MM.1S (cell line): Measurements from ENCODE around the gene RERE.
A peak's percentile ranks its signal among the peaks of the same experiment; 100 is the strongest.

Experiments
- DNase-seq: peaks from one replicate; pipeline ENCODE4 v3.0.0-alpha.2; 2015
- H2AFZ ChIP-seq: fragments of 300-600 bp; sonication (generic); 2 replicates; pipeline ENCODE4 v1.6.0; 2016; ENCODE audit warnings: antibody characterized with exemption, low read length
- H3F3A ChIP-seq: fragments of 300-600 bp; sonication (generic); 2 replicates; pipeline ENCODE4 v1.6.1; 2016; ENCODE audit warnings: mild to moderate bottlenecking, antibody characterized with exemption, low read length, moderate library complexity, mixed read lengths; ENCODE audit not compliant: insufficient read depth
- H3K27ac ChIP-seq: fragments of 300-600 bp; sonication (generic); 2 replicates; pipeline ENCODE4 v1.5.1; 2016; ENCODE audit warnings: mild to moderate bottlenecking, low read length
- H3K27me3 ChIP-seq: fragments of 300-600 bp; sonication (generic); replicated peaks from 2 replicates; pipeline ENCODE4 v1.6.0; 2016; ENCODE audit warnings: low read length; ENCODE audit not compliant: insufficient read depth
- H3K36me3 ChIP-seq: fragments of 300-600 bp; sonication (generic); replicated peaks from 2 replicates; pipeline ENCODE4 v1.6.1; 2016; ENCODE audit warnings: mild to moderate bottlenecking, low read length, mixed read lengths; ENCODE audit not compliant: insufficient read depth
- H3K4me1 ChIP-seq: fragments of 300-600 bp; sonication (generic); 2 replicates; pipeline ENCODE4 v1.6.1; 2016; ENCODE audit warnings: low read length, mixed read lengths
- H3K4me2 ChIP-seq: fragments of 300-600 bp; sonication (generic); 2 replicates; pipeline ENCODE4 v1.6.0; 2016; ENCODE audit warnings: low read depth, low read length
- H3K4me3 ChIP-seq: fragments of 300-600 bp; sonication (generic); 2 replicates; pipeline ENCODE4 v1.5.1; 2016; ENCODE audit warnings: low read length, mixed read lengths
- H3K79me2 ChIP-seq: fragments of 300-600 bp; sonication (generic); 2 replicates; pipeline ENCODE4 v1.6.1; 2016; ENCODE audit warnings: mixed run types, low read length, mixed read lengths
- H3K9ac ChIP-seq: fragments of 300-600 bp; sonication (generic); 2 replicates; pipeline ENCODE4 v1.6.1; 2016; ENCODE audit warnings: low read length, mixed read lengths
- H3K9me2 ChIP-seq: fragments of 300-600 bp; sonication (generic); replicated peaks from 2 replicates; pipeline ENCODE4 v1.6.1; 2016; ENCODE audit warnings: mild to moderate bottlenecking, low read length, mixed read lengths; ENCODE audit not compliant: insufficient read depth
- H3K9me3 ChIP-seq: fragments of 300-600 bp; sonication (generic); replicated peaks from 2 replicates; pipeline ENCODE4 v1.6.1; 2016; ENCODE audit warnings: mild to moderate bottlenecking, low read length, mixed read lengths; ENCODE audit not compliant: insufficient read depth
- H4K20me1 ChIP-seq: fragments of 300-600 bp; sonication (generic); 2 replicates; pipeline ENCODE4 v1.6.1; 2016; ENCODE audit warnings: mild to moderate bottlenecking, low read length, moderate library complexity, mixed read lengths; ENCODE audit not compliant: insufficient read depth
- EZH2 ChIP-seq: fragments of 300-600 bp; sonication (generic); optimal IDR thresholded peaks from 2 replicates; pipeline ENCODE3; 2017; ENCODE audit warnings: low read depth, mild to moderate bottlenecking, antibody characterized with exemption, low read length, mixed read lengths
- EZH2phosphoT487 ChIP-seq: fragments of 300-600 bp; sonication (generic); IDR thresholded peaks from 2 replicates; pipeline ENCODE4 v1.6.1; 2018; ENCODE audit warnings: antibody characterized with exemption, low read length
- TF ChIP-seq, protein P1 (sequence below): fragments of 300-600 bp; sonication (generic); IDR thresholded peaks from 2 replicates; pipeline ENCODE4 v1.5.1; 2016; ENCODE audit warnings: antibody characterized with exemption, low read length, mixed read lengths

The RERE gene

DNA sequence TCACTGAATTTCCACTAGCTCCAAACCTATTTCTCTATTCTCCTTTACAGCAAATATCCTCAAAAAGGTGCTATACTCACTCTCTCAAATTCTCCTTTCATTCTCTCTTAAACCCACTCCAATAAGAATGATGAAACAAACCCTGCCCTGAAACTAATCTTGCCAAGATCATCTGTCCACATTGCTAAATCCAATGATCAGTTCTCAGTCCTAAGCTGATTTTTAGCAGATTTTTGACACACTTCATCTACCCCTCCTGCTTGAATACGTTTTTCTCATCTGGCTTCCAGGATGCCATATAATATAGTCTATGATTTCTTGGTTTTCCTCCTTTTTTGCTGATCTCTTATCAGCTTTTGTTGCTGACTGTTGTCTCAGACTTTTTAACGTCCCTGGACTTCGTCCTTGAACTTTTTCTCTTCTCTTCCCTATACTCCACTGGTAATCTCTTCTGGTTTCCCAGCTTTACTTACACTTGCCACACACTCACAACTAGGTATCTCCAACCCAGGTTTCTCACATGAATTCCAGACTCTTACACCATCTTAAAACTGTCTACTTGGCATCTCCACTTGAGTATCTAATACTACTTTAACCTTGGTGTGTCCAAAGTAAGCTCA, 35.3 kb downstream of the RERE start:
- DNase-seq: no peak
- Histone ChIP-seq H3K9ac (no peak overlapping the region), H3K79me2 (no peaks in the 10 kb centered on the region)

DNA sequence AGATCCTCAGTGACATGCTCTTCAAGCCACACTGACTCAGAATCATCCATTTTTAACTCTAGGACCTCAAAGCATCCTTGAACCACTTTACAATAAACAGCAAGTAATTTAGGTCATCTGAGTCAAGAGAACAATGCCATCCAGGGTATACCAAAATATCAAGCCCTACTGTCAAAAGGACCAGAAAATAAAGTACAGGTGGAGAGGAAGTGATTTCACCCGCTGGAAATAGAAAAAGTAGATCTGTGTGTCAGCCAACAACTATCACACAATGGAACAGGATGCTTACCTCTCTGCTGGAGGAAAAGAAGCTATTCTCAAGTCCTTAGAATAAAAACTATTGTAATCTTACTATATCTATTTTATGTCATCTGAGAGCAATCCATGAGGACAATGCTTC, 37.0 kb downstream of the RERE start:
- Histone ChIP-seq H3K9me3 (no peaks in the 10 kb centered on the region), H3K4me2 (peak overlapping the region; percentile 20; the same call in 1 of the 2 replicates), H3K9me2 (no peaks in the 10 kb centered on the region), H3K27me3 (no peaks in the 10 kb centered on the region), H3K4me1 (peaks cover 9% of the 10 kb centered on the region), H3F3A (no peaks in the 10 kb centered on the region), H3K79me2 (no peaks in the 10 kb centered on the region), H3K36me3 (no peaks in the 10 kb centered on the region), H2AFZ (no peak overlapping the region), H4K20me1 (no peaks in the 10 kb centered on the region), H3K27ac (peak overlapping the region; percentile 9; the same call in 1 of the 2 replicates), H3K4me3 (no peak overlapping the region), H3K9ac (no peak overlapping the region)
- peak; percentile 37 for DNase-seq
- TF ChIP-seq, protein P1, sequence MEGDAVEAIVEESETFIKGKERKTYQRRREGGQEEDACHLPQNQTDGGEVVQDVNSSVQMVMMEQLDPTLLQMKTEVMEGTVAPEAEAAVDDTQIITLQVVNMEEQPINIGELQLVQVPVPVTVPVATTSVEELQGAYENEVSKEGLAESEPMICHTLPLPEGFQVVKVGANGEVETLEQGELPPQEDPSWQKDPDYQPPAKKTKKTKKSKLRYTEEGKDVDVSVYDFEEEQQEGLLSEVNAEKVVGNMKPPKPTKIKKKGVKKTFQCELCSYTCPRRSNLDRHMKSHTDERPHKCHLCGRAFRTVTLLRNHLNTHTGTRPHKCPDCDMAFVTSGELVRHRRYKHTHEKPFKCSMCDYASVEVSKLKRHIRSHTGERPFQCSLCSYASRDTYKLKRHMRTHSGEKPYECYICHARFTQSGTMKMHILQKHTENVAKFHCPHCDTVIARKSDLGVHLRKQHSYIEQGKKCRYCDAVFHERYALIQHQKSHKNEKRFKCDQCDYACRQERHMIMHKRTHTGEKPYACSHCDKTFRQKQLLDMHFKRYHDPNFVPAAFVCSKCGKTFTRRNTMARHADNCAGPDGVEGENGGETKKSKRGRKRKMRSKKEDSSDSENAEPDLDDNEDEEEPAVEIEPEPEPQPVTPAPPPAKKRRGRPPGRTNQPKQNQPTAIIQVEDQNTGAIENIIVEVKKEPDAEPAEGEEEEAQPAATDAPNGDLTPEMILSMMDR: no peak
- TF ChIP-seq EZH2 (no peak), EZH2phosphoT487 (no peak)

More for the DNA sequence above, 35.3 kb downstream of the RERE start:
- H3K27ac ChIP-seq: no peak overlapping the region
- H3K4me2 ChIP-seq: no peak overlapping the region
- H3K27me3 ChIP-seq: no peaks in the 10 kb centered on the region
- TF ChIP-seq, protein P1: no peak
- no peak for TF ChIP-seq EZH2phosphoT487
- no peak for TF ChIP-seq EZH2
- no peaks in the 10 kb centered on the region for H4K20me1 ChIP-seq
- H3K9me2 ChIP-seq: no peaks in the 10 kb centered on the region
- no peak overlapping the region for H3K4me3 ChIP-seq
- H3K36me3 ChIP-seq: no peaks in the 10 kb centered on the region
- H3K9me3 ChIP-seq: no peaks in the 10 kb centered on the region
- peaks cover 9% of the 10 kb centered on the region for H3K4me1 ChIP-seq
- H3F3A ChIP-seq: no peaks in the 10 kb centered on the region
- no peak overlapping the region for H2AFZ ChIP-seq

DNA sequence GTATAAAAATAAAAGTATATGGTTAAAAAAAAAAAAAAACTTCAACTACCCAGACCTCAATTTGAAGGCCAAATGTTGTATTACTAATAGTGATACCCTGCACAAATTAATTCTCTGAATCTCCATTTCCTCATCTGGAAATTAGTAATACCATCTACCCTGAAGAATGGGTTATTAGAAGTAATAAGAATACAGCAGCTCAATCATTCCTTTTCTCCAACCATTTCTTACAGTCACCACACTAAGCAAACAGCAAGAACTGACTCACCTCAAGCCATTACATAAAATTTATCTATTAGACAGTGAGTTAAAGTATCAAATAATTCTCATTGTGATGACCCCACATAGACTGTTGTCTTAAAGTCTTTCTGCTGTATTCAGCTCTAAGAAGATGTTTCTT, 39.6 kb downstream of the RERE start:
- no peak overlapping the region for H2AFZ ChIP-seq
- no peaks in the 10 kb centered on the region for H3K36me3 ChIP-seq
- TF ChIP-seq, protein P1: no peak
- TF ChIP-seq EZH2 (no peak), EZH2phosphoT487 (no peak)
- H3K27me3 ChIP-seq: no peaks in the 10 kb centered on the region
- H3K4me3 ChIP-seq: no peak overlapping the region
- no peak overlapping the region for H3K4me2 ChIP-seq
- H3F3A ChIP-seq: no peaks in the 10 kb centered on the region
- H4K20me1 ChIP-seq: no peaks in the 10 kb centered on the region
- H3K27ac ChIP-seq: no peak overlapping the region
- H3K4me1 ChIP-seq: peaks cover 9% of the 10 kb centered on the region
- H3K9me3 ChIP-seq: no peaks in the 10 kb centered on the region
- no peaks in the 10 kb centered on the region for H3K9me2 ChIP-seq
- no peak overlapping the region for H3K9ac ChIP-seq
- H3K79me2 ChIP-seq: no peaks in the 10 kb centered on the region
- DNase-seq: no peak
